ENCODE results near the gene KMT2B.

Gene KMT2B

DNA sequence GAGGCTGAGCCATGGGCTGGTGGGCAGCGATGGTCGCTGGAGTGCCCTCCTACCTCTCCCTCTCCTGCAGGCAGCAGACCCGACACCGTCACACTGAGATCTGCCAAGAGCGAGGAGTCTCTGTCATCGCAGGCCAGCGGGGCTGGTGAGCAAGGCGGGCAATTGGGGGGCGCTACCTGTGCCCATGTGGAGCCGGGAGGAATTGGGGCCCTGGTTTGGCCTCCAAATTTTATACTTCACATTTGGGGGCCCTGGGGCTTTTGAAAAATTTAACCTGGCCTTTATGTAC lies 67.5 kb downstream of the KMT2B start:
- TF ChIP-seq, protein P1, sequence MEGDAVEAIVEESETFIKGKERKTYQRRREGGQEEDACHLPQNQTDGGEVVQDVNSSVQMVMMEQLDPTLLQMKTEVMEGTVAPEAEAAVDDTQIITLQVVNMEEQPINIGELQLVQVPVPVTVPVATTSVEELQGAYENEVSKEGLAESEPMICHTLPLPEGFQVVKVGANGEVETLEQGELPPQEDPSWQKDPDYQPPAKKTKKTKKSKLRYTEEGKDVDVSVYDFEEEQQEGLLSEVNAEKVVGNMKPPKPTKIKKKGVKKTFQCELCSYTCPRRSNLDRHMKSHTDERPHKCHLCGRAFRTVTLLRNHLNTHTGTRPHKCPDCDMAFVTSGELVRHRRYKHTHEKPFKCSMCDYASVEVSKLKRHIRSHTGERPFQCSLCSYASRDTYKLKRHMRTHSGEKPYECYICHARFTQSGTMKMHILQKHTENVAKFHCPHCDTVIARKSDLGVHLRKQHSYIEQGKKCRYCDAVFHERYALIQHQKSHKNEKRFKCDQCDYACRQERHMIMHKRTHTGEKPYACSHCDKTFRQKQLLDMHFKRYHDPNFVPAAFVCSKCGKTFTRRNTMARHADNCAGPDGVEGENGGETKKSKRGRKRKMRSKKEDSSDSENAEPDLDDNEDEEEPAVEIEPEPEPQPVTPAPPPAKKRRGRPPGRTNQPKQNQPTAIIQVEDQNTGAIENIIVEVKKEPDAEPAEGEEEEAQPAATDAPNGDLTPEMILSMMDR (IDR thresholded peaks at IDR 0.05; ENCODE audit: low read depth, low read length), result no peak
- H3K27ac ChIP-seq, result no peak overlapping the region
- H3K4me3 ChIP-seq (ENCODE audit: low read depth, low read length), result no peak overlapping the region
- peaks cover 51% of the 10 kb centered on the region for H3K36me3 ChIP-seq
- no peak for DNase-seq
- no peaks in the 10 kb centered on the region for H3K27me3 ChIP-seq (ENCODE audit: insufficient read depth, low read depth, severe bottlenecking)
- H3K9me3 ChIP-seq (ENCODE audit: severe bottlenecking), result no peaks in the 10 kb centered on the region

DNA sequence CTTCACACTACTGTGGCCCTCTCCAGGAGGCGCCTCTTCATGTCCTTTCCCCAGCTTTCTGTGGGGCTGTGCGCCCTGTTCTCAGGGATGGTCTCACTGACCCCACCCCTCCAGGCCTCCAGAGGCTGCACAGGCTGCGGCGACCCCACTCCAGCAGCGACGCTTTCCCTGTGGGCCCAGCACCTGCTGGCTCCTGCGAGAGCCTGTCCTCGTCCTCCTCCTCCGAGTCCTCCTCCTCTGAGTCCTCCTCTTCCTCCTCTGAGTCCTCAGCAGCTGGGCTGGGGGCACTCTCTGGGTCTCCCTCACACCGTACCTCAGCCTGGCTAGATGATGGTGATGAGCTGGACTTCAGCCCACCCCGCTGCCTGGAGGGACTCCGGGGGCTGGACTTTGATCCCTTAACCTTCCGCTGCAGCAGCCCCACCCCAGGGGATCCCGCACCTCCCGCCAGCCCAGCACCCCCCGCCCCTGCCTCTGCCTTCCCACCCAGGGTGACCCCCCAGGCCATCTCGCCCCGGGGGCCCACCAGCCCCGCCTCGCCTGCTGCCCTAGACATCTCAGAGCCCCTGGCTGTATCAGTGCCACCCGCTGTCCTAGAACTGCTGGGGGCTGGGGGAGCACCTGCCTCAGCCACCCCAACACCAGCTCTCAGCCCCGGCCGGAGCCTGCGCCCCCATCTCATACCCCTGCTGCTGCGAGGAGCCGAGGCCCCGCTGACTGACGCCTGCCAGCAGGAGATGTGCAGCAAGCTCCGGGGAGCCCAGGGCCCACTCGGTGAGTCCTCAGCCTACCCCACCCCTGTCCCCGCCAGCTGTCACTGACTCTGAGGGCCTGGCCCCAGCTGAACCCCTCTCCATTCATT lies 68.7 kb downstream of the KMT2B start:
- TF ChIP-seq, protein P1 (IDR thresholded peaks at IDR 0.05; ENCODE audit: low read depth, low read length), result no peak
- Histone ChIP-seq H3K36me3 (peaks cover 44% of the 10 kb centered on the region), H3K27me3 (ENCODE audit: insufficient read depth, low read depth, severe bottlenecking) (no peaks in the 10 kb centered on the region), H3K9me3 (ENCODE audit: severe bottlenecking) (no peaks in the 10 kb centered on the region), H3K27ac (peak overlapping the region; percentile 58), H3K4me3 (ENCODE audit: low read depth, low read length) (no peak overlapping the region)
- peak; percentile 87 for DNase-seq

DNA sequence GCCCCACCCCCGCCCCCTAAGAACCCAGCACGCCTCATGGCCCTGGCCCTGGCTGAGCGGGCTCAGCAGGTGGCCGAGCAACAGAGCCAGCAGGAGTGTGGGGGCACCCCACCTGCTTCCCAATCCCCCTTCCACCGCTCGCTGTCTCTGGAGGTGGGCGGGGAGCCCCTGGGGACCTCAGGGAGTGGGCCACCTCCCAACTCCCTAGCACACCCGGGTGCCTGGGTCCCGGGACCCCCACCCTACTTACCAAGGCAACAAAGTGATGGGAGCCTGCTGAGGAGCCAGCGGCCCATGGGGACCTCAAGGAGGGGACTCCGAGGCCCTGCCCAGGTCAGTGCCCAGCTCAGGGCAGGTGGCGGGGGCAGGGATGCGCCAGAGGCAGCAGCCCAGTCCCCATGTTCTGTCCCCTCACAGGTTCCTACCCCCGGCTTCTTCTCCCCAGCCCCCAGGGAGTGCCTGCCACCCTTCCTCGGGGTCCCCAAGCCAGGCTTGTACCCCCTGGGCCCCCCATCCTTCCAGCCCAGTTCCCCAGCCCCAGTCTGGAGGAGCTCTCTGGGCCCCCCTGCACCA lies 69.5 kb downstream of the KMT2B start:
- TF ChIP-seq, protein P1 (IDR thresholded peaks at IDR 0.05; ENCODE audit: low read depth, low read length), result no peak
- Histone ChIP-seq H3K27ac (peak overlapping the region; percentile 53), H3K27me3 (ENCODE audit: insufficient read depth, low read depth, severe bottlenecking) (no peaks in the 10 kb centered on the region), H3K4me3 (ENCODE audit: low read depth, low read length) (no peak overlapping the region), H3K9me3 (ENCODE audit: severe bottlenecking) (no peaks in the 10 kb centered on the region), H3K36me3 (peaks cover 38% of the 10 kb centered on the region)
- DNase-seq, result no peak

Measured in WERI-Rb-1 (cell line).